HepG2 (cell line): ENCODE results near the gene KLF6. TPM values are rescaled to one million over a fixed set of nuclear protein-coding genes. Genes with fewer than 3 reads are reported as not detected.

ENCODE experiments used
- KMT2A ChIP-seq: sonication (generic); formaldehyde crosslinking; IDR thresholded peaks from 2 replicates; pipeline ENCODE4 v1.4.0; 2020; ENCODE audit warnings: missing genetic modification reagents
- NFKB2 ChIP-seq: sonication (generic); formaldehyde crosslinking; IDR thresholded peaks from 2 replicates; pipeline ENCODE4 v1.4.0; 2020; ENCODE audit warnings: missing genetic modification reagents, borderline replicate concordance
- POLR2AphosphoS2 ChIP-seq: IDR thresholded peaks from 2 replicates; pipeline ENCODE4 v1.6.1; 2011; ENCODE audit warnings: low read depth, low read length, improper control_type of control experiment
- SALL1 ChIP-seq: sonication (generic); formaldehyde crosslinking; IDR thresholded peaks from 2 replicates; pipeline ENCODE4 v1.8.0; 2022; ENCODE audit warnings: mild to moderate bottlenecking, missing genetic modification reagents
- YY1 ChIP-seq: IDR thresholded peaks from 2 replicates; pipeline ENCODE4 v1.6.1; 2011; ENCODE audit warnings: low read length, low read depth, moderate library complexity, mild to moderate bottlenecking; ENCODE audit not compliant: insufficient read depth, insufficient replicate concordance
- ZBTB21 ChIP-seq: sonication (generic); formaldehyde crosslinking; IDR thresholded peaks from 2 replicates; pipeline ENCODE4 v1.4.0; 2020; ENCODE audit warnings: missing genetic modification reagents
- ZNF781 ChIP-seq: sonication (generic); formaldehyde crosslinking; IDR thresholded peaks from 2 replicates; pipeline ENCODE4 v1.5.1; 2020; ENCODE audit warnings: borderline replicate concordance, mild to moderate bottlenecking, missing genetic modification reagents; ENCODE audit errors: not compliant biosample characterization
- polyA plus RNA-seq, 8 experiments: library from polyadenylated mRNA; depleted of rRNA in 3 of 8; stranded (reverse) in 7 of 8; unstranded in 1 of 8; fragments of >200 nt; fragmentation: Illumina TruSeq in 4 of 8; extraction: Trizol in 4 of 8; gene quantifications; 2 replicates each; pipeline versions ENCODE4 v1.2.1 to v1.2.3, GENCODE V29; 2011 to 2016; ENCODE audit warnings: low read depth in 4 of 8, missing spikeins in 1 of 8, mixed read lengths in 1 of 8; ENCODE audit not compliant: insufficient read depth in 1 of 8
- total RNA-seq, 5 experiments: library from RNA; depleted of rRNA; stranded (reverse); fragments of >200 nt; fragmentation: Illumina TruSeq; extraction: Trizol; gene quantifications; 2 replicates each; pipeline ENCODE4 v1.2.3, GENCODE V29; 2016; ENCODE audit warnings: low read depth in 1 of 5
- TF ChIP-seq, protein P1 (sequence below): sonication (generic); formaldehyde crosslinking; IDR thresholded peaks from 2 replicates; pipeline ENCODE4 v1.4.0; 2020; ENCODE audit warnings: missing genetic modification reagents
- TF ChIP-seq, protein P2 (sequence below): sonication (generic); formaldehyde crosslinking; IDR thresholded peaks from 2 replicates; pipeline ENCODE4 v1.5.1; 2020; ENCODE audit warnings: mild to moderate bottlenecking, missing genetic modification reagents, borderline replicate concordance
- TF ChIP-seq, protein P3 (sequence below): sonication (generic); formaldehyde crosslinking; IDR thresholded peaks from 2 replicates; pipeline ENCODE4 v1.8.1; 2023; ENCODE audit warnings: mild to moderate bottlenecking, missing genetic modification reagents
- TF ChIP-seq, protein P4 (sequence below), 2 experiments: sonication (generic) in 1 of 2; formaldehyde crosslinking in 1 of 2; IDR thresholded peaks; 2 replicates each; pipeline versions ENCODE4 v1.5.1 to v1.6.1; 2011 to 2020; ENCODE audit warnings: borderline replicate concordance in 1 of 2, low read depth in 1 of 2, low read length in 1 of 2, mild to moderate bottlenecking in 1 of 2, missing genetic modification reagents in 1 of 2, moderate library complexity in 1 of 2

The KLF6 gene
- total and polyA plus RNA-seq, 2 of the 13 experiments (the other 11 are each of a cell fraction or from before 2014, with no cell fraction given) = 27.0 to 71.9 TPM

DNA sequence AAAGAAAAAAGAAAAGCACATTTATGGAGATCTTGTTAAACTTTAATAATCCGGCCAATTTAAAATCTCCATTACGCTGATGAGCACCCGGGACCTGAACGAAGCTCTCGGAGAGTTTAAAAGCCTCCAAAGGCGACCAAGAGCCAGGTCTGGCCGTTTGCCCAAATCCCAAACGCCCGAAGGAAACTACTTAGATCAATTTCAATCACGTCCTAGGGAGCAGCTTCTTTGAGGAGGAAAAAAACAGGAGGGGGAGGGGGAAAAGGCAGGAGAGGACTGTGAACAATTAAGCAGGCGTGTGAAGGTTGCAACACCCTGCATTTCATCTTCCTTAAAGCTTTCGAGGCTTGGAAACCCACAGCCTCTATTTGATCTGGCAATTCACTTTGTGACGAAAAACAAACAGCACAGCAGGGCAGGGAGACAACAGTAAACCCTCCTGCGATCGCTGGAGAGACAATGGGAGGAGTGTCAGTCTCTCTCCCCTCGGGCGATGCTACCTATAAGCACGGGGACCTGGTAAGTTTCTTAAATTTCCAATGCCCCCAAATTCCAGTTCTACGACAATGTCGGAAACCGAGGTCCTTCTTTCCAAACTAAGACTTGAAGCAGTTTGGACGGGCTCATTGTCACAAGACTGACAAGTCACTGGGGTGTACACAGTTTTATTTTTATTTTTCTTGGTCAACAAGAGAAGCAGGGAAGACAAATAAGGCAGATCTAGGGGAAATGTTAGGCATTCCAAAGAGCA lies 1.2 kb downstream of the KLF6 start (continued):
- TF ChIP-seq YY1 (no peak), ZBTB21 (peak; percentile 26; the same call in 1 of the 2 replicates), ZNF781 (CRISPR knock-in tag) (no peak), KMT2A (CRISPR knock-in tag) (no peak; the same call in 1 of the 2 replicates), POLR2AphosphoS2 (peak; percentile 60), SALL1 (CRISPR knock-in tag) (0 out of 2 replicates have a peak, but pooled peaks have one; percentile 27), NFKB2 (no peak)
- TF ChIP-seq, protein P1, sequence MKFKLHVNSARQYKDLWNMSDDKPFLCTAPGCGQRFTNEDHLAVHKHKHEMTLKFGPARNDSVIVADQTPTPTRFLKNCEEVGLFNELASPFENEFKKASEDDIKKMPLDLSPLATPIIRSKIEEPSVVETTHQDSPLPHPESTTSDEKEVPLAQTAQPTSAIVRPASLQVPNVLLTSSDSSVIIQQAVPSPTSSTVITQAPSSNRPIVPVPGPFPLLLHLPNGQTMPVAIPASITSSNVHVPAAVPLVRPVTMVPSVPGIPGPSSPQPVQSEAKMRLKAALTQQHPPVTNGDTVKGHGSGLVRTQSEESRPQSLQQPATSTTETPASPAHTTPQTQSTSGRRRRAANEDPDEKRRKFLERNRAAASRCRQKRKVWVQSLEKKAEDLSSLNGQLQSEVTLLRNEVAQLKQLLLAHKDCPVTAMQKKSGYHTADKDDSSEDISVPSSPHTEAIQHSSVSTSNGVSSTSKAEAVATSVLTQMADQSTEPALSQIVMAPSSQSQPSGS = peak; percentile 35; the same call in 1 of the 2 replicates
- TF ChIP-seq, protein P2, sequence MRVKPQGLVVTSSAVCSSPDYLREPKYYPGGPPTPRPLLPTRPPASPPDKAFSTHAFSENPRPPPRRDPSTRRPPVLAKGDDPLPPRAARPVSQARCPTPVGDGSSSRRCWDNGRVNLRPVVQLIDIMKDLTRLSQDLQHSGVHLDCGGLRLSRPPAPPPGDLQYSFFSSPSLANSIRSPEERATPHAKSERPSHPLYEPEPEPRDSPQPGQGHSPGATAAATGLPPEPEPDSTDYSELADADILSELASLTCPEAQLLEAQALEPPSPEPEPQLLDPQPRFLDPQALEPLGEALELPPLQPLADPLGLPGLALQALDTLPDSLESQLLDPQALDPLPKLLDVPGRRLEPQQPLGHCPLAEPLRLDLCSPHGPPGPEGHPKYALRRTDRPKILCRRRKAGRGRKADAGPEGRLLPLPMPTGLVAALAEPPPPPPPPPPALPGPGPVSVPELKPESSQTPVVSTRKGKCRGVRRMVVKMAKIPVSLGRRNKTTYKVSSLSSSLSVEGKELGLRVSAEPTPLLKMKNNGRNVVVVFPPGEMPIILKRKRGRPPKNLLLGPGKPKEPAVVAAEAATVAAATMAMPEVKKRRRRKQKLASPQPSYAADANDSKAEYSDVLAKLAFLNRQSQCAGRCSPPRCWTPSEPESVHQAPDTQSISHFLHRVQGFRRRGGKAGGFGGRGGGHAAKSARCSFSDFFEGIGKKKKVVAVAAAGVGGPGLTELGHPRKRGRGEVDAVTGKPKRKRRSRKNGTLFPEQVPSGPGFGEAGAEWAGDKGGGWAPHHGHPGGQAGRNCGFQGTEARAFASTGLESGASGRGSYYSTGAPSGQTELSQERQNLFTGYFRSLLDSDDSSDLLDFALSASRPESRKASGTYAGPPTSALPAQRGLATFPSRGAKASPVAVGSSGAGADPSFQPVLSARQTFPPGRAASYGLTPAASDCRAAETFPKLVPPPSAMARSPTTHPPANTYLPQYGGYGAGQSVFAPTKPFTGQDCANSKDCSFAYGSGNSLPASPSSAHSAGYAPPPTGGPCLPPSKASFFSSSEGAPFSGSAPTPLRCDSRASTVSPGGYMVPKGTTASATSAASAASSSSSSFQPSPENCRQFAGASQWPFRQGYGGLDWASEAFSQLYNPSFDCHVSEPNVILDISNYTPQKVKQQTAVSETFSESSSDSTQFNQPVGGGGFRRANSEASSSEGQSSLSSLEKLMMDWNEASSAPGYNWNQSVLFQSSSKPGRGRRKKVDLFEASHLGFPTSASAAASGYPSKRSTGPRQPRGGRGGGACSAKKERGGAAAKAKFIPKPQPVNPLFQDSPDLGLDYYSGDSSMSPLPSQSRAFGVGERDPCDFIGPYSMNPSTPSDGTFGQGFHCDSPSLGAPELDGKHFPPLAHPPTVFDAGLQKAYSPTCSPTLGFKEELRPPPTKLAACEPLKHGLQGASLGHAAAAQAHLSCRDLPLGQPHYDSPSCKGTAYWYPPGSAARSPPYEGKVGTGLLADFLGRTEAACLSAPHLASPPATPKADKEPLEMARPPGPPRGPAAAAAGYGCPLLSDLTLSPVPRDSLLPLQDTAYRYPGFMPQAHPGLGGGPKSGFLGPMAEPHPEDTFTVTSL (CRISPR knock-in tag) = peak; percentile 29; the same call in 1 of the 2 replicates
- TF ChIP-seq, protein P3, sequence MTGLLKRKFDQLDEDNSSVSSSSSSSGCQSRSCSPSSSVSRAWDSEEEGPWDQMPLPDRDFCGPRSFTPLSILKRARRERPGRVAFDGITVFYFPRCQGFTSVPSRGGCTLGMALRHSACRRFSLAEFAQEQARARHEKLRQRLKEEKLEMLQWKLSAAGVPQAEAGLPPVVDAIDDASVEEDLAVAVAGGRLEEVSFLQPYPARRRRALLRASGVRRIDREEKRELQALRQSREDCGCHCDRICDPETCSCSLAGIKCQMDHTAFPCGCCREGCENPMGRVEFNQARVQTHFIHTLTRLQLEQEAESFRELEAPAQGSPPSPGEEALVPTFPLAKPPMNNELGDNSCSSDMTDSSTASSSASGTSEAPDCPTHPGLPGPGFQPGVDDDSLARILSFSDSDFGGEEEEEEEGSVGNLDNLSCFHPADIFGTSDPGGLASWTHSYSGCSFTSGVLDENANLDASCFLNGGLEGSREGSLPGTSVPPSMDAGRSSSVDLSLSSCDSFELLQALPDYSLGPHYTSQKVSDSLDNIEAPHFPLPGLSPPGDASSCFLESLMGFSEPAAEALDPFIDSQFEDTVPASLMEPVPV (CRISPR knock-in tag) = no peak
- TF ChIP-seq, protein P4, sequence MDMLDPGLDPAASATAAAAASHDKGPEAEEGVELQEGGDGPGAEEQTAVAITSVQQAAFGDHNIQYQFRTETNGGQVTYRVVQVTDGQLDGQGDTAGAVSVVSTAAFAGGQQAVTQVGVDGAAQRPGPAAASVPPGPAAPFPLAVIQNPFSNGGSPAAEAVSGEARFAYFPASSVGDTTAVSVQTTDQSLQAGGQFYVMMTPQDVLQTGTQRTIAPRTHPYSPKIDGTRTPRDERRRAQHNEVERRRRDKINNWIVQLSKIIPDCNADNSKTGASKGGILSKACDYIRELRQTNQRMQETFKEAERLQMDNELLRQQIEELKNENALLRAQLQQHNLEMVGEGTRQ (IDR thresholded peaks at IDR 0.05; ENCODE audit: low read depth, low read length) = no peak
- TF ChIP-seq, protein P4 (CRISPR knock-in tag; IDR thresholded peaks at IDR 0.05; ENCODE audit: borderline replicate concordance) = 0 out of 2 replicates have a peak, but pooled peaks have one; percentile 1
